Measurements from ENCODE around the gene IDH3G.

IDH3G gene

GRCh38 chrX:153768311-153769157, 25.6 kb downstream of the IDH3G start:
- in situ Hi-C loops (cut with HindIII; ENCODE audit: low pct_ligation_motif_present, low sequenced_read_pairs) = no loop called here
- Histone ChIP-seq H3K27me3 (replicated peaks) (no peaks in the 10 kb centered on the region), H3K36me3 (replicated peaks) (no peaks in the 10 kb centered on the region), H3K27ac (no peak overlapping the region), H3K4me3 (ENCODE audit: low read depth, low read length) (no peak overlapping the region)
- no peak for DNase-seq
- no peak for TF ChIP-seq CTCF (IDR thresholded peaks at IDR 0.05; ENCODE audit: low read depth, low read length, missing control alignments)

GRCh38 chrX:153767674-153768055, 26.5 kb downstream of the IDH3G start:
- in situ Hi-C loops (cut with HindIII; ENCODE audit: low pct_ligation_motif_present, low sequenced_read_pairs) = no loop called here

GRCh38 chrX:153766871-153767673, 27.1 kb downstream of the IDH3G start:
- Histone ChIP-seq H3K4me3 (ENCODE audit: low read depth, low read length) (no peak overlapping the region), H3K36me3 (replicated peaks) (no peaks in the 10 kb centered on the region)
- no peak for DNase-seq

More at GRCh38 chrX:153767674-153768055, 26.5 kb downstream of the IDH3G start:
- no peak for DNase-seq
- Histone ChIP-seq H3K36me3 (replicated peaks) (no peaks in the 10 kb centered on the region), H3K27me3 (replicated peaks) (no peaks in the 10 kb centered on the region), H3K4me3 (ENCODE audit: low read depth, low read length) (no peak overlapping the region), H3K27ac (no peak overlapping the region)
- TF ChIP-seq CTCF (IDR thresholded peaks at IDR 0.05; ENCODE audit: low read depth, low read length, missing control alignments) = no peak

GRCh38 chrX:153766098-153766817, 27.9 kb downstream of the IDH3G start:
- DNase-seq = peak; percentile 55
- no peaks in the 10 kb centered on the region for H3K36me3 ChIP-seq (replicated peaks)
- in situ Hi-C loops (cut with HindIII; ENCODE audit: low pct_ligation_motif_present, low sequenced_read_pairs) = no loop called here
- H3K4me3 ChIP-seq (ENCODE audit: low read depth, low read length) = peak overlapping the region; percentile 46
- peak overlapping the region; percentile 51 for H3K27ac ChIP-seq
- H3K27me3 ChIP-seq (replicated peaks) = no peaks in the 10 kb centered on the region
- no peak for TF ChIP-seq CTCF (IDR thresholded peaks at IDR 0.05; ENCODE audit: low read depth, low read length, missing control alignments)

More at GRCh38 chrX:153766871-153767673, 27.1 kb downstream of the IDH3G start:
- TF ChIP-seq CTCF (IDR thresholded peaks at IDR 0.05; ENCODE audit: low read depth, low read length, missing control alignments) = no peak
- in situ Hi-C loops (cut with HindIII; ENCODE audit: low pct_ligation_motif_present, low sequenced_read_pairs) = no loop called here
- Histone ChIP-seq H3K27ac (no peak overlapping the region), H3K27me3 (replicated peaks) (no peaks in the 10 kb centered on the region)

- H3K36me3 ChIP-seq (replicated peaks) = no peaks in the 10 kb centered on the region
- H3K4me3 ChIP-seq (ENCODE audit: low read depth, low read length) = peak overlapping the region; percentile 46
- peak overlapping the region; percentile 51 for H3K27ac ChIP-seq
- no peak for TF ChIP-seq CTCF (IDR thresholded peaks at IDR 0.05; ENCODE audit: low read depth, low read length, missing control alignments)
- in situ Hi-C loops (cut with HindIII; ENCODE audit: low pct_ligation_motif_present, low sequenced_read_pairs) = no loop called here
- no peaks in the 10 kb centered on the region for H3K27me3 ChIP-seq (replicated peaks)
- DNase-seq = no peak
Measured at GRCh38 chrX:153765138-153766079, 28.8 kb downstream of the IDH3G start.

Data from brain microvascular endothelial cell (primary cell).